Measurements from ENCODE around the gene KCNG3.

DNA sequence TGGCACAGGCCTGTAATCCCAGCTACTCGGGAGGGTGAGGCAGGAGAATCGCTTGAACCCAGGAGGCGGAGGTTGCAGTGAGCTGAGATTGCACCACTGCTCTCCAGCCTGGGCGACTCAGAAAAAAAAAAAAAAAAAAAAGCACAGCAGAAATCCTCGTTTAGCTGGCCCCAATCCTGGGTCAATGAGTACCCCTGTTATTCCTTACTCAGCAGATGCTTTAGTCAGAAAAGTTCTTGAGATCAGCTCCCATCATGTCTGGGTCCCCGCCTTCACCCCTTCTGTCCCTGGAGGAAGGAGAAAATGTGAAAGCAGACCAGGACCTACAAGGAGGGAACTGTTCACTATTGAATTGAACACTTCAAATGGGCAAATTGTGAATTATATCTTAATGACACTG is 16.4 kb upstream of the KCNG3 start:
- no peak for TF ChIP-seq EZH2 (IDR thresholded peaks at IDR 0.05)
- no peak for TF ChIP-seq POLR2AphosphoS5 (IDR thresholded peaks at IDR 0.05; ENCODE audit: borderline replicate concordance, low read depth, low read length)
- TF ChIP-seq FOXP2 (optimal IDR thresholded peaks at IDR 0.05; ENCODE audit: control extremely low read depth, extremely low read length, insufficient read depth): no peak

Data from SK-N-MC (cell line).